Endothelial cell of umbilical vein (primary cell): ENCODE measurements around the gene SH3BP4. TPM values are rescaled to one million over a fixed set of nuclear protein-coding genes. Genes with fewer than 3 reads are reported as not detected.
A peak's percentile ranks its signal among the peaks of the same experiment; 100 is the strongest.

Source experiments
- BruUV-seq: library from RNA; stranded (reverse); fragments of 400-500 nt; replicated peaks from 2 replicates; lab custom pipeline; 2021; lab: Mats Ljungman, UMichigan
- CTCF ChIA-PET: fragments of 300-600, 350-600 bp; sonication (Branson Sonifier 250); formaldehyde crosslinking; loops from one replicate; lab custom pipeline; 2021; ENCODE audit warnings: antibody characterized with exemption, inconsistent platforms; lab: Charles Lee
- POLR2A ChIA-PET: fragments of 300-600, 350-600 bp; sonication (Branson Sonifier 250); formaldehyde crosslinking; loops from one replicate; lab custom pipeline; 2021; ENCODE audit warnings: antibody characterized with exemption, inconsistent platforms; lab: Charles Lee
- DNase-seq: peaks from one replicate; pipeline ENCODE4 v3.0.0-alpha.2; 2011; ENCODE audit warnings: low read depth, low spot score
- FAIRE-seq: peaks from 2 replicates; lab custom pipeline; 2011; peaks lifted over from hg19 to GRCh38; lab: Jason Lieb, UNC
- H2AFZ ChIP-seq: 2 replicates; pipeline ENCODE4 v1.6.0; 2012; ENCODE audit warnings: low read depth, low read length, control low read depth, inconsistent platforms
- H3K27ac ChIP-seq: 2 replicates; pipeline ENCODE4 v1.5.1; 2011; ENCODE audit warnings: low read depth, mild to moderate bottlenecking, control low read depth, low read length, moderate library complexity; ENCODE audit not compliant: insufficient read depth
- H3K27me3 ChIP-seq, 2 experiments: 2 replicates each; pipeline versions ENCODE4 v1.6.0 to v1.6.1; 2011; ENCODE audit warnings: low read length in 2 of 2, mixed read lengths in 1 of 2; ENCODE audit not compliant: control insufficient read depth in 2 of 2, insufficient read depth in 2 of 2
- H3K36me3 ChIP-seq, 2 experiments: 2 replicates in 1 of 2; 3 replicates in 1 of 2; pipeline ENCODE4 v1.5.1; 2011; ENCODE audit warnings: low read length in 2 of 2, mild to moderate bottlenecking in 1 of 2, moderate library complexity in 1 of 2; ENCODE audit not compliant: control insufficient read depth in 2 of 2, insufficient read depth in 2 of 2; ENCODE audit errors: extremely low read depth in 1 of 2
- H3K4me1 ChIP-seq: 3 replicates; pipeline ENCODE4 v1.5.1; 2011; ENCODE audit warnings: mild to moderate bottlenecking, low read length; ENCODE audit not compliant: control insufficient read depth, insufficient read depth; ENCODE audit errors: extremely low read depth
- H3K4me2 ChIP-seq: 2 replicates; pipeline ENCODE4 v1.6.1; 2011; ENCODE audit warnings: low read length, control low read depth, mixed read lengths; ENCODE audit not compliant: insufficient read depth
- H3K4me3 ChIP-seq, 3 experiments: fragments of 200-600 bp in 1 of 3; sonication (generic), shearing (Covaris generic) in 1 of 3; replicated peaks in 1 of 3; 2 replicates each; pipeline ENCODE4 v1.5.1; 2011 to 2016; ENCODE audit warnings: control low read depth in 3 of 3, low read length in 3 of 3, mild to moderate bottlenecking in 2 of 3, inconsistent platforms in 1 of 3, low read depth in 1 of 3, moderate library complexity in 1 of 3; ENCODE audit not compliant: insufficient read depth in 1 of 3
- H3K79me2 ChIP-seq: 2 replicates; pipeline ENCODE4 v1.6.0; 2012; ENCODE audit warnings: low read length, inconsistent platforms; ENCODE audit not compliant: control insufficient read depth, insufficient read depth
- H3K9ac ChIP-seq: replicated peaks from 2 replicates; pipeline ENCODE3; 2011; ENCODE audit warnings: low read length, control low read depth; ENCODE audit not compliant: insufficient read depth; ENCODE audit errors: extremely low read depth
- H3K9me1 ChIP-seq: replicated peaks from 3 replicates; pipeline ENCODE4 v1.6.0; 2011; ENCODE audit warnings: mild to moderate bottlenecking, low read length; ENCODE audit not compliant: control insufficient read depth, insufficient read depth; ENCODE audit errors: extremely low read depth
- H3K9me3 ChIP-seq: replicated peaks from 2 replicates; pipeline ENCODE4 v1.5.1; 2012; ENCODE audit warnings: low read length, inconsistent platforms; ENCODE audit not compliant: control insufficient read depth, insufficient read depth
- H4K20me1 ChIP-seq: replicated peaks from 2 replicates; pipeline ENCODE3; 2011; ENCODE audit warnings: mild to moderate bottlenecking, low read length; ENCODE audit not compliant: control insufficient read depth, insufficient read depth; ENCODE audit errors: extremely low read depth
- CTCF ChIP-seq, 2 donors: IDR thresholded peaks; 1 replicate in 1 of 2; 2 replicates in 1 of 2; pipeline ENCODE4 v1.5.1; 2011; ENCODE audit warnings: low read length in 2 of 2, mild to moderate bottlenecking in 2 of 2, moderate library complexity in 2 of 2, control low read depth in 1 of 2, inconsistent platforms in 1 of 2, low read depth in 1 of 2; ENCODE audit not compliant: insufficient read depth in 1 of 2; ENCODE audit errors: extremely low read depth in 1 of 2
- FOS ChIP-seq: IDR thresholded peaks from 2 replicates; pipeline ENCODE4 v1.6.1; 2011; ENCODE audit warnings: mild to moderate bottlenecking, low read length, moderate library complexity, borderline replicate concordance; ENCODE audit not compliant: insufficient read depth
- GATA2 ChIP-seq: IDR thresholded peaks from 2 replicates; pipeline ENCODE4 v1.7.0; 2011; ENCODE audit warnings: low read depth, mild to moderate bottlenecking, moderate library complexity, mixed read lengths, low read length; ENCODE audit not compliant: insufficient read length, insufficient read depth
- JUN ChIP-seq: IDR thresholded peaks from 2 replicates; pipeline ENCODE4 v1.6.1; 2011; ENCODE audit warnings: borderline replicate concordance, low read depth; ENCODE audit not compliant: insufficient read length, insufficient read depth
- MAX ChIP-seq: IDR thresholded peaks from 2 replicates; pipeline ENCODE4 v1.6.1; 2011; ENCODE audit not compliant: insufficient read depth, insufficient read length
- POLR2A ChIP-seq: IDR thresholded peaks from 2 replicates; pipeline ENCODE4 v1.6.1; 2012; ENCODE audit warnings: low read depth, mild to moderate bottlenecking, control low read depth, low read length
- POLR2AphosphoS5 ChIP-seq: IDR thresholded peaks from 2 replicates; pipeline ENCODE4 v1.6.1; 2012; ENCODE audit warnings: low read depth, mild to moderate bottlenecking, control low read depth, low read length, moderate library complexity; ENCODE audit not compliant: insufficient read depth
- dilution Hi-C: fragments of 300-500 bp; cut with MboI; formaldehyde crosslinking; loops from one replicate; pipeline ENCODE4 v1.15.0; 2019; ENCODE audit warnings: low sequenced_read_pairs; ENCODE audit not compliant: extremely low pct_ligation_motif_present
- intact Hi-C: fragments of 100-400 bp; cut with micrococcal nuclease; formaldehyde crosslinking; loops from one replicate; pipeline ENCODE4 v1.10.0; 2022
- polyA plus RNA-seq, 4 experiments: library from polyadenylated mRNA; depleted of rRNA in 3 of 4; stranded (reverse) in 3 of 4; unstranded in 1 of 4; fragments of >200 nt; gene quantifications; 2 replicates each; pipeline versions ENCODE4 v1.2.1 to v1.2.3, GENCODE V29; 2011 to 2012; ENCODE audit warnings: missing spikeins in 1 of 4
- total RNA-seq: library from RNA; stranded (reverse); gene quantifications from 2 replicates; pipeline ENCODE4 v1.2.3, GENCODE V29; 2021

Gene SH3BP4
- total and polyA plus RNA-seq, 2 donors (not counting 3 experiments of a cell fraction or from before 2014, with no cell fraction given) = 85.2 to 100.0 TPM

- no peaks in the 10 kb centered on the region for H4K20me1 ChIP-seq
- POLR2A ChIA-PET = interaction anchor here (0.6 kb wide), 1 partner anchor 476 kb away, joined by 3 read pairs; no protein-coding TSS in a partner anchor
- TSS peak; percentile 34 for BruUV-seq
- H2AFZ ChIP-seq = no peak overlapping the region
- H3K9me1 ChIP-seq = no peaks in the 10 kb centered on the region
- peaks cover 79% of the 10 kb centered on the region for H3K79me2 ChIP-seq
- TF ChIP-seq CTCF (IDR thresholded peaks at IDR 0.05; ENCODE audit: extremely low read depth in 1 of 2, insufficient read depth in 1 of 2, low read depth in 1 of 2, low read length in 2 of 2) = no peak
- no peak for TF ChIP-seq MAX
- peak; percentile 51 for TF ChIP-seq POLR2AphosphoS5
- peak; percentile 73 for TF ChIP-seq JUN
- no peak for TF ChIP-seq POLR2A
- TF ChIP-seq GATA2 = peak; percentile 12
- TF ChIP-seq FOS = peak; percentile 83
- H3K36me3 ChIP-seq = no peaks in the 10 kb centered on the region
- intact Hi-C loops = loop anchor here (1.0 to 2.0 kb wide), 4 partner anchors 25 to 73 kb away; partner anchors contain the start of gene SH3BP4
- dilution Hi-C loops = no loop called here
- peaks cover 68% of the 10 kb centered on the region for H3K4me1 ChIP-seq
- H3K4me3 ChIP-seq = no peak overlapping the region
- CTCF ChIA-PET = interaction anchor here (0.9 to 2.7 kb wide), 11 partner anchors 13 to 415 kb away, joined by 3 to 18 read pairs (median 3); no protein-coding TSS in a partner anchor
- H3K9ac ChIP-seq = peak overlapping the region; percentile 32
- no peaks in the 10 kb centered on the region for H3K9me3 ChIP-seq
- peak overlapping the region; percentile 76 for H3K27ac ChIP-seq
- DNase-seq (peak; percentile 86), FAIRE-seq (peak; percentile 97)
- peak overlapping the region; percentile 23 for H3K4me2 ChIP-seq
- no peaks in the 10 kb centered on the region for H3K27me3 ChIP-seq
Measured at GRCh38 chr2:235025800-235026536, 74.2 kb downstream of the SH3BP4 start.
